WI38 (cell line): ENCODE measurements around the gene KIF16B.

Experiments used
- H3K4me3 ChIP-seq: 2 replicates; pipeline ENCODE4 v1.5.1; 2011; ENCODE audit warnings: low read depth, mild to moderate bottlenecking, control low read depth, low read length
- TF ChIP-seq, protein P1 (sequence below): IDR thresholded peaks from 2 replicates; pipeline ENCODE4 v1.5.1; 2012; ENCODE audit warnings: low read depth, mild to moderate bottlenecking, control low read depth, low read length

Gene KIF16B

DNA sequence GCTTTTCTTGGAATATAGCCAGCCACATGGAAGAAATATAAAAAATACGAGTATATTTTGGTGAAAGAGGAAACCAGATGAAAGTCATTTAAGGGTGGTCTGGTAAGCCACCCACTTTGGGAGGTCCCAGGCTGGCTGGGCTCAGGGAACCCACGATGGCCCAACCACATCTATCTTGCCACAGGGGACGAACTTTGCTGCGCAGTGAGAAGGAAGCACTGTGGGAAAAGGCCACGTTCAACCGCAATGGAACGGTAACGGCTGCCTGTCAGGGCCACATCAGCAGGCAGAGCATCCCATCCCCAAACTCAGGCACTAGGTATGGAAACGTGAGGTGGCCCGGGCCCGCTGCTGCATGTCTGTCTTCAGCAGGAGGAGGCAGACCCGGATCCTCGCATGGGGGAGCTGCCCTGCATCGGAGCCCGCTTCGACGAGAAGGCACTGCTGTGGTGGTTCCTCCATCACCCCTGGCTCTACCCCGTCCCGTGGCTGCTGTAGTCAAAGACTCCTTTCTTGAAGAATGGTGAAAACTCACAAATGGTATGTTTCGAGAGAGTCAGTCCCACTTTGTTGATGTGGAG lies 300.4 kb downstream of the KIF16B start:
- TF ChIP-seq, protein P1, sequence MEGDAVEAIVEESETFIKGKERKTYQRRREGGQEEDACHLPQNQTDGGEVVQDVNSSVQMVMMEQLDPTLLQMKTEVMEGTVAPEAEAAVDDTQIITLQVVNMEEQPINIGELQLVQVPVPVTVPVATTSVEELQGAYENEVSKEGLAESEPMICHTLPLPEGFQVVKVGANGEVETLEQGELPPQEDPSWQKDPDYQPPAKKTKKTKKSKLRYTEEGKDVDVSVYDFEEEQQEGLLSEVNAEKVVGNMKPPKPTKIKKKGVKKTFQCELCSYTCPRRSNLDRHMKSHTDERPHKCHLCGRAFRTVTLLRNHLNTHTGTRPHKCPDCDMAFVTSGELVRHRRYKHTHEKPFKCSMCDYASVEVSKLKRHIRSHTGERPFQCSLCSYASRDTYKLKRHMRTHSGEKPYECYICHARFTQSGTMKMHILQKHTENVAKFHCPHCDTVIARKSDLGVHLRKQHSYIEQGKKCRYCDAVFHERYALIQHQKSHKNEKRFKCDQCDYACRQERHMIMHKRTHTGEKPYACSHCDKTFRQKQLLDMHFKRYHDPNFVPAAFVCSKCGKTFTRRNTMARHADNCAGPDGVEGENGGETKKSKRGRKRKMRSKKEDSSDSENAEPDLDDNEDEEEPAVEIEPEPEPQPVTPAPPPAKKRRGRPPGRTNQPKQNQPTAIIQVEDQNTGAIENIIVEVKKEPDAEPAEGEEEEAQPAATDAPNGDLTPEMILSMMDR, result no peak
- no peak overlapping the region for H3K4me3 ChIP-seq

DNA sequence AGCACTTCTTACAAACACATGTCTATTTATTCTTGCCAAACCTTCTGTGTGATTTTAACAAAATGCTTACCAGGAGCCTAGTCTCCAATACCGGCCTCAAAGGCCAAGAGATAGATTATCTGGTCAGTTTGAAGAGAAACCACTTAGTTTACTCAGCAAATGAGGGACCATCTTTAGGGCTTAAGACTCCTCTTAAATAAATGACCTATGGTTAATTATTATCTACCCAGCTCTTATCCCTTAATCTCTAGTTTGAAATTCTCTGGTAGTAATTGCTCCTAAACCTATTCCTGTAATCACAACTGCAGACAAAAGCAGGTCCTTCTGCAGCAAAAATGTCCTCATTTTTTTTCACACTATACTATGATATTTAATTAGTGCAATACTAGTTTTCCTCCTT lies 301.8 kb downstream of the KIF16B start:
- no peak overlapping the region for H3K4me3 ChIP-seq

DNA sequence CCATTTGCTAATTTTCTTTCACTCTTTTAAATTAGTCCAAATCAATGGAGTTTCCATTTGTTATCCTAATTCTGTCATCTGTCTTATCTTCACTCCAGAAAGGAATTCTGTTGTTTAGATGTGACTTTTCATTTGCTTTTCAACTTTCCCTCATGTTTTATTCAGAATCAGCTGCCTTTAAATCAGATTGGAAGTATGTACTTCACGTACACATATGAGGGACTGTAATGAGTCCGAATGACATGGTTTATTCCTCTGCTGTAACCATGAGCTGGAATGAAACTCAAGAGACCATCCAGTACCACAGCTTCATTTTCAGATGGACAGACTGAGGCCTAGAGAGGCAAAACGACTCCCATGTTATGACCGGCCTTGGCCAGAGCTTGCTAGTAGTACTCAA lies 302.3 kb downstream of the KIF16B start:
- TF ChIP-seq, protein P1, result no peak
- H3K4me3 ChIP-seq, result no peak overlapping the region

More for the DNA sequence above, 301.8 kb downstream of the KIF16B start:
- TF ChIP-seq, protein P1, result no peak

DNA sequence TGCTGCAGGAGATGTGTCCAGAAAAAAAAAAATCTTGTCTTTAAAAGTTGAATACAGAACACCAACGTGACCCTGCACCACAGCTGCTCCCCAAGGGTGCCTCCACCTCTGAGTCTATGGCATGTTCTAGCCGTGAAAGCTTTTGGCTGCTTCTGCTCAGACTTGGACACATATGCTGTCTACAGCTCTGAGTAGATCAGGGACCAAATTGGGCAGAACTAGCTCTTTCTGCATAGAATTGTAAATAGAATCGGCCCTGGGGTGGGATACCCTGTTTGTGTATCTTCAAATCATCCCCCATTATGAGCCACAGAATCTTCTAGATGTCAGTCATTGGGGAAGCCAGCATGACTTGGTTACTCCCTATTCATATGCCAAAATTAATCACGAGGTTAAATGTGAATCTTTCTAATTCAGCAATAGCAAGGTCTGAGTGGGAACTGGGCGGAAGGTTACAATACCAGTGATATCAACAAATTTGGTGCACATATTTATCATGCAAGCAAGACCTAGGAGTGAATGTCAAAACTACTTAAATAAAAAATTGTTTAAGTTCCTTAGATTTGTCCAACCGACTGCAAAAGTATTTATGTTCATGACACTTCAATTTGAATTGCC lies 302.8 kb downstream of the KIF16B start:
- no peak overlapping the region for H3K4me3 ChIP-seq
- TF ChIP-seq, protein P1, result no peak

DNA sequence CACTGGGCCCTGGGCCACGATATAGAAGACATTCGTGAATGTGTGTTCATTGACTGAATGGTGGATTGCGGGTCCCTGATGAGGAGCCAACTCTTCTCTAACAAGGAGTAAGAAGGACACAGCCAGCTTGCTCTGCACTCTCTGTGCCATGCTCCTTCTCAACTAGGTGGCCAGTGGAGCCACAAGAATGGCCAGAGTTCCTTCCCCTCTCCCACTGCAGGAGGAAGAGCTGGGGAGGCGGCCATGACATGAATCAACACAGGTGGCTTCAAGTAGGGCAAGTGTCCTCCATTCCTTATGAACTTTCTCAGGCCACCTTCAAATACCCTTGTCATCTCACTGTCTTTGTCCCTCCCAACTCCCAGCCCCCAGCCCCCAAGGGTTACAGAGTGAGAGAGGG lies 305.7 kb downstream of the KIF16B start:
- H3K4me3 ChIP-seq, result no peak overlapping the region
- TF ChIP-seq, protein P1, result no peak

DNA sequence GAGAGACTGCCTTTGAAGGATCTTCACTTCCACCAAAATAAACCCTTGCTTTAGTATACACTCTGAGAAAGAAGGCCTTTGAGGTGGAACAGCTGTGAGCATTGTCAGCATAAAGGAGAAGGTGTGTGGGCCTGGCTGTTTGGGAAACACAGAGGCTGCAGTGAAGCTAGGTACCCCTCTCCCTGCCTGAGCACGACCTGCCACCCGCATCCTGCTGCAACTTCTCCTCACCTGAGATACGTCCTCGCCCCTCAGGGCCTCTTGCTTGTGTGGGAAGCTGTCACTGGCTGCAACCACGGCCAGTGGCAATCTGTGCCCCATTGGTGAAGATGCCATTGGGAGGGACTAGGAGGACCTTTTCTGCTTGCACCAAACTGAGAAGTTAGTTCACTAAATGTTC lies 307.9 kb downstream of the KIF16B start:
- TF ChIP-seq, protein P1, result no peak
- H3K4me3 ChIP-seq, result no peak overlapping the region

DNA sequence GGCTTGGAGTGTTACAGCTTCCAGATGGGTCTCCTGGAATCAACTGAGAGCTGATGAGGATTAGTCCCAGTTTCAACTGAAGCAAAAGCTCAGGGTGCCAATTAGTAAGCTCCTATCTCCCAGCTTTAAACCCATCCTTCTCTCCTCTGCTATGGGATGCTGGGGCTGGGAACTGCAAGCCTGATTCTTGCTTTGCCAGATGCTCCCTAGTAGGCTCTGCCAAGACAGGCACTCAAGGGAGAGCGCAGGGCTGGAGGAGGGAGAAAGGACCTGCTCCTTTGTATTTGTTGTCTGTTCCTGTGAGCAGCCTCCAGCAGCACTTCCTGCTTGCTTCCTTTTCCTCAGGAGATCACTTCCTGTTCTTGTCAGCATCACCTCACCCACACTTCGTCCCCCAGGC lies 309.7 kb downstream of the KIF16B start:
- no peak overlapping the region for H3K4me3 ChIP-seq
- TF ChIP-seq, protein P1, result no peak
